HuH-7 (cell line): Measurements from ENCODE around the gene LRP11.
"Not testable (repeated sequence)": the region's sequence is repeated elsewhere in the genome, so short reads cannot be mapped to it uniquely, and the experiment has no call there.

Experiments
- DNase-seq: peaks from one replicate; pipeline ENCODE4 v3.0.0; 2011; ENCODE audit warnings: low spot score

LRP11 gene

GRCh38 chr6:149897855-149898744 is 33.9 kb upstream of the LRP11 start, which contains the start of gene RAET1E:
Gene RAET1E, minus strand, starts transcription at chr6:149898113. Its CDS starts 7,212 bp downstream, at chr6:149890901.
- DNase-seq = no peak

- DNase-seq = no peak
Measured at GRCh38 chr6:149897015-149897697, 33.0 kb upstream of the LRP11 start.

- no peak for DNase-seq
Measured at GRCh38 chr6:149896491-149896890, 32.3 kb upstream of the LRP11 start.

- no peak for DNase-seq
Measured at GRCh38 chr6:149895833-149896271, 31.7 kb upstream of the LRP11 start.

- no peak for DNase-seq
Measured at GRCh38 chr6:149895048-149895590, 31.0 kb upstream of the LRP11 start.

GRCh38 chr6:149891864-149892263 is 27.7 kb upstream of the LRP11 start:
- DNase-seq = not testable (repeated sequence)

GRCh38 chr6:149891259-149891658 is 27.1 kb upstream of the LRP11 start:
- DNase-seq = no peak

- DNase-seq = no peak
Measured at GRCh38 chr6:149890629-149891045, 26.5 kb upstream of the LRP11 start.

- DNase-seq = no peak
Measured at GRCh38 chr6:149889326-149889725, 25.2 kb upstream of the LRP11 start.

GRCh38 chr6:149888659-149889058 is 24.5 kb upstream of the LRP11 start:
- no peak for DNase-seq

- DNase-seq = peak; percentile 68
Measured at GRCh38 chr6:149888093-149888492, 23.9 kb upstream of the LRP11 start.

- DNase-seq = no peak
Measured at GRCh38 chr6:149887343-149887742, 23.2 kb upstream of the LRP11 start.

- DNase-seq = no peak
Measured at GRCh38 chr6:149885888-149886287, 21.7 kb upstream of the LRP11 start.

GRCh38 chr6:149884617-149885016 is 20.5 kb upstream of the LRP11 start:
- no peak for DNase-seq

GRCh38 chr6:149884215-149884614 is 20.1 kb upstream of the LRP11 start:
- no peak for DNase-seq

GRCh38 chr6:149881860-149882259 is 17.7 kb upstream of the LRP11 start:
- no peak for DNase-seq

GRCh38 chr6:149881066-149881766 is 17.1 kb upstream of the LRP11 start:
- no peak for DNase-seq

GRCh38 chr6:149877659-149878058 is 13.5 kb upstream of the LRP11 start:
- no peak for DNase-seq

- no peak for DNase-seq
Measured at GRCh38 chr6:149876241-149876933, 12.2 kb upstream of the LRP11 start.

GRCh38 chr6:149872233-149872632 is 8.1 kb upstream of the LRP11 start:
- DNase-seq = no peak

- DNase-seq = no peak
Measured at GRCh38 chr6:149871182-149871581, 7.0 kb upstream of the LRP11 start.
